ENCODE measurements around the gene KBTBD4.

- TF ChIP-seq CTCF (IDR thresholded peaks at IDR 0.05) (peak in 1 of 4 experiments; percentile 28), POLR2AphosphoS5 (IDR thresholded peaks at IDR 0.05) (no peak)
These were observed 27.7 kb downstream of the KBTBD4 start for GRCh38 chr11:47551086-47551485.

Data from prostate gland (tissue), 2 donors.